Renal pelvis (tissue), 4 donors: Measurements from ENCODE around the gene NXT1. TPM values are rescaled to one million over a fixed set of nuclear protein-coding genes. Genes with fewer than 3 reads are reported as not detected.

Experiments
- DNase-seq: peaks from one replicate; pipeline ENCODE4 v3.0.0-alpha.2; 2013
- polyA plus RNA-seq, 3 donors: library from polyadenylated mRNA; unstranded; fragments of 120-200 nt; gene quantifications; one replicate each; pipeline ENCODE4 v1.2.1, GENCODE V29; 2013; ENCODE audit not compliant: insufficient read length in 3 of 3

NXT1 gene
- polyA plus RNA-seq, 3 donors: 17.3 to 22.4 (median 22.0) TPM

DNA sequence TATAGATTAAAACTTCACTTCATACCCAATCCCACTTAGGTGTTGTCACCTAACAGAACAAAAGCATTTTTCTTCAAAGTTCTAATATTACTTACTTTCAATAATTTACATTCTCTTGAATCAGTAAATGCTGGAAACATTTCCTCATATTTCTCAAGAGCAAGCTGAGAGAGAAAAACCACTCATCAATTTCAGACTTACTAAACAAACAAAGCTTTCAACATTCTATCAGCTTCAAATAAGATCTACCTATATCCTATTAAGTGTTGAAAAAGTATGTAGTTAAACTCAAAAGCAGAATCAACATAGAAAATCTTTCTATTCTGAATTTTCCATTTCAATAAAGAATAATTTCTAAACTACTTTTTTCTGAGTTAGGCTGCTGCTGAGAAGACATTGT lies 29.2 kb downstream of the NXT1 start:
- no peak for DNase-seq

DNA sequence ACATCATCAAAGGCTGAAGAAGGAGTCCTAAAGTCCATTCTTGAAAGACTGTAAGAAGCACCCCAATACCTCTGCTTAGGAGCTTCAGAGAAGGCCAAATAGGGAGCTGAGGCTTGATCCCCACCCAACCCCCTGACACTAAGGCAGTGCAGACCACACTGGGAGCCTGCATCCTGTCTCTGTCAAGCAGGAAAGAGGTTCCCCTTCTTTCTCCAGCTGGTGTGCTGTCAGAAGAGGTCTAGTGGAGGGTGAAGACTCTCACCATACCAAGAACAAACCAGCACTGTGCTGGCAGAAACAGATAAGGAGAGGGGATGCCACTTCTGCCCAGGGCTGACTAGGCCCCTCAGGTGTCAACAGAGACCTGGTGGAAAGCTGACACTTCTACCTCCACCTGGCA lies 31.3 kb downstream of the NXT1 start:
- no peak for DNase-seq

- DNase-seq: no peak
Observed at GRCh38 chr20:23386304-23387117, 35.9 kb downstream of the NXT1 start.

GRCh38 chr20:23387118-23387443 lies 36.5 kb downstream of the NXT1 start:
- DNase-seq: no peak

- no peak for DNase-seq
Observed at GRCh38 chr20:23390091-23390774, 39.6 kb downstream of the NXT1 start.

GRCh38 chr20:23391707-23392310 lies 41.2 kb downstream of the NXT1 start:
- no peak for DNase-seq

DNA sequence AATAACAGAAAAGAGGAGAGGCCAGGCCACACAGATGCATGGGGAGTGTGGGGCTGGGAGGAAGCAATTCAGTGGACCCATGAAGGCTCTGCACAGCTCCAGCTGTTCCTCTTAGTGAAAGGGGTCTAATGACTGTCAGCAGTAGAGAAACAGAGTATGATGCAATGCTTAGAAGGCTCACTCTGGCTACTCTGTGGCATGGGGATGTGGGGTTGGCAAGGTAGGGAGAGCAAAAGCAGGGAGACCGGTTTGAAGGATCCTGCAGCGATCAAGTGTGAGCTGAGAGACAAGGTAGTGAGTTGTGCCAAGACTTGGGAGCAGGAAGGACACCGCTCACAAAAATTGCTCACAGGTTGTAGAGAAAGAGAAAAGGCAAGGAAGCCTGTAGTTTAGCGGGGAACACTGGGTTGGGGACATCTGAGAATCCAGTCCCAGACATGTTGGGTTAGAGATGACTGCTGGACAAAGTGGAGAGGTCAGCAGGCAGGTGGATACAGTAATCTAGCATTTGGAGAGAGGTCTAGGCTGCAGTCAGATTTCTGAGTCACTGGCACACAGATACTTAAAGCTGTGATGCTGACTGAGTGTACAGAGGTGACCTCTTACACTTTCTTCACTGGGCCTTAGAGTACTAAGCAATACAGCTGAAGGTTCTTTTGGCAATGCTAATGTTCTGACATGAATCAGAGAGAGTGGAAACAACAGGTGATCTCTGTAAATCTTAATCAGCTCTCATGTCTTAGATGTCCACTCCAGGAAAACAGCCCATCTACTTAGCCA lies 43.6 kb downstream of the NXT1 start:
- DNase-seq: no peak

DNA sequence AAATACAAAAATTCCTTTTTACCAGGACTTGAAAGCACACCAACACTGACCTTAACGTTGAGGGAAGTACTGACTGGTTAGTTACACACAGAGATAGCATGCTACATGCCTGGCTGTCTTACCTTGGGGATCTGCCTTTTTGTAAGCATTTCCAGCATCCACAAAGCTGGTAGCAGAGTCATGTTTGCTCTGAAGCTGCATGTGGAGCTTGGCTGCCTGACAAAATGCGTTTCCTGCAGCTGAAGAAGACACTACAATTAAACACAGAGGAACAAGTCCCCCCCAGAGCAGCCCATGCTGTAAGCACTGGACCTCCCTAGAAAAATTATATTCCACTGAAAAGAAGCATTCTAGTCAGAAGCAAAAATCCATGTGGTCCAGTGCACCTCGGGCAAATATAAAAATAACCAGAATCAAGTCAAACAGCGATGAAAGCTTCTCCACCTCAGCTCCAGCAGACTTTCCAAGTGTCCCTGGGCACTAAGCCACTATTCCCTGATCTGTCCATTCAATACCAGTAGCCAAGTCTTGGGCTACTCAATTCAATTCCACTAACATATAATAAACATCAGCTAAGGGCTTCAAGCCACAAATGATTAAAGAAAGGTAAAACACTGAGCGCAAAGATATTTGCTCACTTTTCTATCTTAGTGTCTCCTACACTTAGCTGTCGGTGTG lies 46.5 kb downstream of the NXT1 start:
- DNase-seq: no peak

- no peak for DNase-seq
Observed at GRCh38 chr20:23397961-23398360, 47.4 kb downstream of the NXT1 start.

GRCh38 chr20:23399568-23400241 lies 49.1 kb downstream of the NXT1 start:
- no peak for DNase-seq

DNA sequence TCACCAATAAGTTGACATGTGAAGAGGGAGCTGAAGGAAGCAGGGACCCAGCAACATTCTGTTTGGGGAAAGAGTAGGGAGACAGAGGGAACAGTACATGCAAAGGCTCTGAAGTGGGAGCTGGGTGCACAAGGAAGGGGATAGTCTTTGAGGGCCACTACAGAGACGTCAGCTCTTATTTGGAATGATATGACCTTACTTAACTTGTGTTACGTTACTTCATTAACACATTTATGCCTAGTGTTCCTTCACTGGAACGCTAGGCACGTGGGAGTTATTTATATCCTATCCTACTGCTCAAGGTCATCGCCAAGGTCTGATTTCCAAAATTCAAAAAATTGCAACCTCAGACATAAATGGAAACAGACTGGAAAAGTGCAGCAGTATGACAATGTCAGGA lies 50.5 kb downstream of the NXT1 start:
- no peak for DNase-seq

DNA sequence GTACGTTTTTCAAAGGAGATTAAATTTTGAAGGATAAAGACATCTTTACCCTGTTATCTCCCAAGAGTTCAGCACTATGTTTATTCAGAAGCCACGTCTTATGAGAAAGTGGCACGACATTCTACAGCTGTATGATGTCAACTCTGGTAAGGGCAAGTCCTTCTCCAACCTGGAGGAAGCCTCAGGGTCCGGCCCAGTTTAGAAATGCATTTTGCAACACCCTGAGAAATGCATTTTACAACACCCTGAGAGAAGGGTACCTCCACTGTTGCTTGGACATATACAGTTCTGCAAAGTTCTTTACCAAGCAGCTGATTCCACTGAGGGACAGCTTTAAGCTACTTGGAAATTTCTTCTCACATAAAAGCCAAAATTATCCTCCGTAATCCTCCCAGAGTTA lies 53.2 kb downstream of the NXT1 start:
- DNase-seq: no peak

DNA sequence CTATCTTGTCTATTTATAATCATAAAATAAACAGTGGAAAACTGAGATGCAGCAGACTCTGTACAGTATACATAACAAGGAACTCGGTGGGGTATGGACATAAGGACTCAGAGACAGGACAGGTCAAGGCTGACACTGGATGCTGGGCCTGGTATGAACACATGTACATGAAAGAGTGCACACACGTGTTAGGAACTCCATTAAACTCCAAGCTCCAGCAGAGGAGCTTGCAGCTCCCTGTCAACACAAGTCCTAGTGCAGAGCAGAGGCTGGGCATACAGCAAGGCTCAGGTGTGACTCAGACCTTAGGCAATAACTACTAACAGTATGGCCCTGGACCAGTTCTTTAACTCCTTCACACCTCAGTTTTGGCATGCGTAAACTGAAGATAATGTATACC lies 53.6 kb downstream of the NXT1 start:
- no peak for DNase-seq

Other genes with a start within 250 kb of the NXT1 start
- 10 to 100 TPM; 13.1 to 17.6 (median 17.5) TPM for gene GZF1, start 11.4 kb downstream of the NXT1 start, polyA plus RNA-seq
- gene NAPB, start 70.7 kb downstream of the NXT1 start, polyA plus RNA-seq: 10 to 100 TPM; 14.3 to 23.5 (median 21.0) TPM
- gene CSTL1, start 88.9 kb downstream of the NXT1 start, polyA plus RNA-seq: not detected
- gene CST11, start 102.1 kb downstream of the NXT1 start, polyA plus RNA-seq: under 1 TPM in 1 of 3 donors, not detected in 2; 0.26 TPM
- not detected for gene CST8, start 140.3 kb downstream of the NXT1 start, polyA plus RNA-seq
- gene CST9L, start 217.7 kb downstream of the NXT1 start, polyA plus RNA-seq: not detected